Measurements from ENCODE around the gene MAPK8IP2.

The MAPK8IP2 gene

DNA sequence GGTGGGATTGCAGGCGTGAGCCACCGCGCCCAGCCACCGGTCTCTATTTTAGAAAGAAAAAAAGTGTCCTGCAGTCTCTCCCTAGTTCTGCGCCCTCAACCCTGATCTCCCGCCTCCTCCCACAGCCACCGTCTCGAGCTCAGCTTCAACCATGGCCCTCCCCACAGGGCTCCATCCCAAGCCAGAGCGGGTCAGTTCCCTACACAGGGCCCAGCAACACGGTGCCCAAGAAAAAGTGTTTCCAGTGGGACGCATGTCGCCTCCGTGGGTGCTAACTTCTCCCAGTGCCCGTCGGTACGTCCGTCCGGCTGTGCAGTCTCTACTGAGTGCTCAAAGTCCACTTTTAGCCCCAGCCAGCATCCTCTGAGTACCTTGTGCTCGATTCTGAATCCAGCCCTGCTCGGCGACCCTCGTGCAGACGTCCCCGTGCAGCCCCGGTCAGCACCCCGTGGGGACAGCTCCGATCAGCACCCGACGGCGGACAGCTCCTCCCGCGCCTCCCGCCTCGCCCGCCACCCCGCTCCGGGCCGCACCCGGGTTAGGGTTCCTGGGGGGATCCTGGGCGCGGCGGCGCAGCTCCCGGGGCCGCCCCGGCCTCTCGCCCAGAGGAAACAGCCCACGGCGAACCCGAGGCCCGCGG is 657 bp upstream of the MAPK8IP2 start:
- peak; percentile 44 for DNase-seq
- Histone ChIP-seq H3K9me3 (no peaks in the 10 kb centered on the region), H3K36me3 (peaks cover 20% of the 10 kb centered on the region), H3K27me3 (no peaks in the 10 kb centered on the region), H3K4me3 (ENCODE audit: low read depth, low read length) (peak overlapping the region; percentile 65), H3K4me1 (peaks cover 7% of the 10 kb centered on the region)
- TF ChIP-seq, protein P1, sequence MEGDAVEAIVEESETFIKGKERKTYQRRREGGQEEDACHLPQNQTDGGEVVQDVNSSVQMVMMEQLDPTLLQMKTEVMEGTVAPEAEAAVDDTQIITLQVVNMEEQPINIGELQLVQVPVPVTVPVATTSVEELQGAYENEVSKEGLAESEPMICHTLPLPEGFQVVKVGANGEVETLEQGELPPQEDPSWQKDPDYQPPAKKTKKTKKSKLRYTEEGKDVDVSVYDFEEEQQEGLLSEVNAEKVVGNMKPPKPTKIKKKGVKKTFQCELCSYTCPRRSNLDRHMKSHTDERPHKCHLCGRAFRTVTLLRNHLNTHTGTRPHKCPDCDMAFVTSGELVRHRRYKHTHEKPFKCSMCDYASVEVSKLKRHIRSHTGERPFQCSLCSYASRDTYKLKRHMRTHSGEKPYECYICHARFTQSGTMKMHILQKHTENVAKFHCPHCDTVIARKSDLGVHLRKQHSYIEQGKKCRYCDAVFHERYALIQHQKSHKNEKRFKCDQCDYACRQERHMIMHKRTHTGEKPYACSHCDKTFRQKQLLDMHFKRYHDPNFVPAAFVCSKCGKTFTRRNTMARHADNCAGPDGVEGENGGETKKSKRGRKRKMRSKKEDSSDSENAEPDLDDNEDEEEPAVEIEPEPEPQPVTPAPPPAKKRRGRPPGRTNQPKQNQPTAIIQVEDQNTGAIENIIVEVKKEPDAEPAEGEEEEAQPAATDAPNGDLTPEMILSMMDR (IDR thresholded peaks at IDR 0.05; ENCODE audit: low read depth, low read length), result no peak

DNA sequence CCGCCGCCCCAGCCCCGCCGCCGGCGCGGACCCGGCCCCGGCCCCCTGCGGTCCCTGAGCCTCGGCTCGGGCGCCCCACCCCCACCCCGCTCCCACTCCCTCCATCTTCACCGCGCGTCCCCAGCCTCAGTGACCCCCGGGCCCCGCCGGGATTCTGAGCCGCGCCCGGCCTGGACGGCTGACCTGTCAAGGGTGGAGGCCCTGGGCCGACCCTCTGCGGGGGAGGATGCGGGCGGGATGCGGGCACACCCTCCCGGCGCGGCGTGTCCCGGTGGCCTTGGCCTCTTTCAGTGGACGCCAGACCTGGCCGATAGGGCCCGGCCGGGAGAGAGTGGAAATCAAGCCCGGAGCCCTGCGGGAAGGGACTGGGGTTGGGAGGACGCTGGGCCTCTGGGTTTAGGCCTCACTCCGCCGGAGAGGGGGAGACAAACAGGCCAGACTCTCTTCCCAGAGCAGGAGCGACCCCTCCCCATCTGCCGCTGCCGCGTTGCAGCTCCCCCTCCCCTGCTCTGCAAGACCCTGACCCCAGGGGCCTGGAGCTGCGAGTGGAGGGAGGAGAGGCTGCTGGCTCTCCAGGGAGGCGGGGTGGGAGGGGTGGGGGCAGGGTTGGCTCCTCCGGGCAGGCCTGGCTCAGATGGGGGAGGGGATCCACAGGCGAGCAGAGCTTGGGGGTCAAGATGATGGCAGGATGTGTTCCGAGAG is 525 bp downstream of the MAPK8IP2 start:
- Histone ChIP-seq H3K27me3 (no peaks in the 10 kb centered on the region), H3K4me3 (ENCODE audit: low read depth, low read length) (peak overlapping the region; percentile 78), H3K36me3 (peaks cover 32% of the 10 kb centered on the region), H3K4me1 (peaks cover 7% of the 10 kb centered on the region), H3K9me3 (no peaks in the 10 kb centered on the region)
- DNase-seq, result peak; percentile 40
- TF ChIP-seq, protein P1 (IDR thresholded peaks at IDR 0.05; ENCODE audit: low read depth, low read length), result no peak

DNA sequence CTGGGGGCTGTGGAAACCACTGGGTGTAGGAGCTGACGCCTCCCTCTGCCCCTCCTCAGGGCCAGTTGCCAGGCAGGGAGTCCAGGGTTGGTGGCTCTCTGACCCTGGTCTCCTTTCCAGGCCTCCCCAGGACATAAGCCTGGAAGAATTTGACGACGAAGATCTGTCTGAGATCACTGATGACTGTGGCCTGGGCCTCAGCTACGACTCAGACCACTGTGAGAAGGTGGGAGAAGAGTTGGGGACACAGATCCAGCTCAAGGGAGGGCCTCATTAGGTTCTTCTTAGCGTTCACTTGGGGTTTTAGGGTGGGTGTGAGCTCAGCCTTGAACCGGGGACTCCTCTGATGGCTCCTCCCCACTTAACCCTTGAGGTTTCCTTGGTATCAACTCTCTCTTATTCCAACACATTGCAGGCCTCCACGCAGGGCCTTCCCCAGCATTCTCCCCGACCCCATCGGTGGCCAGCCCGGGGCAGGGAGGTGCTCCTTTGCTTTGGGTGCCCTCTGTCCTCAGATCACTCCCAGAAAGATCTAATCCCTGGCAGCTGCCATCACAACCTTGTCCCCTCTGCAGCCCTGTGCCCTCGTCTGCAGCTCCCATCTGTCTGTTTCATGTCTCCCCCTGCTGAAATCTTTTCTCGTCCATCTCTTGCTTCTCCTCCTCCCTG is 1.2 kb downstream of the MAPK8IP2 start:
- H3K9me3 ChIP-seq, result no peaks in the 10 kb centered on the region
- peak overlapping the region; percentile 78 for H3K4me3 ChIP-seq (ENCODE audit: low read depth, low read length)
- DNase-seq, result no peak
- H3K27me3 ChIP-seq, result no peaks in the 10 kb centered on the region
- H3K4me1 ChIP-seq, result peaks cover 7% of the 10 kb centered on the region
- TF ChIP-seq, protein P1 (IDR thresholded peaks at IDR 0.05; ENCODE audit: low read depth, low read length), result no peak
- peaks cover 36% of the 10 kb centered on the region for H3K36me3 ChIP-seq

DNA sequence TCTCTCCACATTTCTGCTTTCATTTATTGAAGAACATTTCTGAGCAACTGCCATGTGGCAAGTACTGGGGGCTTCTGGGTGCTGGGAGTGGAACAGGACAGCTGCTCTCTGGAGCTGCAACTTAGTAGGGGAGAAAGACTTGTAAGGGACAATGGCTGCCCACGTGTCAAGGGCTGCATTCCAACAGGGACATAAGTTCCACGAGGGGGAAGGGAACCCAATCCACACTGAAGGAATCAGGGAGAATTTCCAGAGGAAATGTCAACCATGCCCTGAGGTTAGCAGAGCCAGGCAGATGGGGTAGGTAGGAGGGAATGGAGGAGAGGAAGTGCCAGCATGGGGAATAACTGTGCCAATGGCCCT is 1.7 kb downstream of the MAPK8IP2 start:
- Histone ChIP-seq H3K9me3 (no peaks in the 10 kb centered on the region), H3K4me3 (ENCODE audit: low read depth, low read length) (no peak overlapping the region; the same call in 1 of the 2 replicates), H3K36me3 (peaks cover 40% of the 10 kb centered on the region), H3K27me3 (no peaks in the 10 kb centered on the region), H3K4me1 (peaks cover 7% of the 10 kb centered on the region)
- no peak for DNase-seq
- TF ChIP-seq, protein P1 (IDR thresholded peaks at IDR 0.05; ENCODE audit: low read depth, low read length), result no peak

DNA sequence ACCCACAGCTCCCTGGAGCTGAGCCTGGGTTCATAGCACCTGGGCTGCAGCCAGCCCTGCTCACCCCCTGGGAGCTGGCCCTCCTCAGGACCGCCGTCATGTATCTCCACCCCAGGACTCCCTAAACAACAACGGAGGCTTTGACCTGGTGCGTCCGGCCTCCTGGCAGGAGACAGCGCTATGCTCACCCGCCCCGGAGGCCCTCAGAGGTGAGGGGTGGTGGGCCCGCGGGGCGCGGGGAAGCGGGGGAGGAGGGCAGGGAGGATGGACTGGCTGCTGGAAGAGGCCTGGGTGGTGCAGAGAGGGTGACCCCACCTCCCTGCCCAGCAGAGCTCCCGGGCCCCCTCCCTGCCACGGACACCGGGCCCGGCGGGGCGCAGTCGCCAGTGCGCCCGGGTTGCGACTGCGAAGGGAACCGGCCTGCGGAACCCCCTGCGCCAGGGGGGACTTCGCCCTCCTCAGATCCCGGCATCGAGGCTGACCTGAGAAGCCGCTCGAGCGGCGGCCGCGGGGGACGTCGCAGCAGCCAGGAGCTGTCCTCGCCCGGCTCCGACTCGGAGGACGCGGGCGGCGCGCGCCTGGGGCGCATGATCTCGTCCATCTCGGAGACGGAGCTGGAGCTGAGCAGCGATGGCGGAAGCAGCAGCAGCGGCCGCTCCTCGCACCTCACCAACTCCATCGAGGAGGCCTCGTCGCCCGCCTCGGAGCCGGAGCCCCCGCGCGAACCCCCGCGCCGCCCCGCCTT is 3.1 kb downstream of the MAPK8IP2 start:
- Histone ChIP-seq H3K4me3 (ENCODE audit: low read depth, low read length) (no peak overlapping the region), H3K27me3 (no peaks in the 10 kb centered on the region)

More for the DNA sequence above, 3.1 kb downstream of the MAPK8IP2 start:
- no peak for DNase-seq
- H3K4me1 ChIP-seq, result peaks cover 7% of the 10 kb centered on the region
- TF ChIP-seq, protein P1 (IDR thresholded peaks at IDR 0.05; ENCODE audit: low read depth, low read length), result no peak
- no peaks in the 10 kb centered on the region for H3K9me3 ChIP-seq
- H3K36me3 ChIP-seq, result peaks cover 46% of the 10 kb centered on the region

Measured in BE2C (cell line).